ENCODE data around the gene CDH16. TPM values are rescaled to one million over a fixed set of nuclear protein-coding genes. Genes with fewer than 3 reads are reported as not detected.
"Not testable (repeated sequence)": the region's sequence is repeated elsewhere in the genome, so short reads cannot be mapped to it uniquely, and the experiment has no call there.

CDH16 gene
- total RNA-seq, 1 experiment from 2014 or later = not detected

GRCh38 chr16:66940236-66940635 is 21.6 kb upstream of the CDH16 start:
- no peak for DNase-seq
- Histone ChIP-seq H3K9me3 (replicated peaks) (no peaks in the 10 kb centered on the region), H3K27ac (no peak overlapping the region), H3K36me3 (peaks cover 6% of the 10 kb centered on the region; the same call in 1 of the 2 replicates), H3K27me3 (no peaks in the 10 kb centered on the region), H3K4me3 (no peak overlapping the region), H3K4me1 (no peaks in the 10 kb centered on the region)

- H3K27me3 ChIP-seq = no peaks in the 10 kb centered on the region
- no peaks in the 10 kb centered on the region for H3K9me3 ChIP-seq (replicated peaks)
- H3K4me3 ChIP-seq = no peak overlapping the region
- H3K4me1 ChIP-seq = no peaks in the 10 kb centered on the region
- H3K36me3 ChIP-seq = peaks cover 6% of the 10 kb centered on the region; the same call in 1 of the 2 replicates
- no peak overlapping the region for H3K27ac ChIP-seq
- no peak for DNase-seq
These were observed 20.7 kb upstream of the CDH16 start for GRCh38 chr16:66939366-66939765.

- no peak overlapping the region for H3K27ac ChIP-seq
- peaks cover 4% of the 10 kb centered on the region; the same call in 1 of the 2 replicates for H3K36me3 ChIP-seq
- no peak for DNase-seq
- no peak overlapping the region for H3K4me3 ChIP-seq
- H3K27me3 ChIP-seq = no peaks in the 10 kb centered on the region
- no peaks in the 10 kb centered on the region for H3K9me3 ChIP-seq (replicated peaks)
- peaks cover 5% of the 10 kb centered on the region for H3K4me1 ChIP-seq
These were observed 19.1 kb upstream of the CDH16 start for GRCh38 chr16:66937725-66938337.

- Histone ChIP-seq H3K27me3 (no peaks in the 10 kb centered on the region), H3K4me3 (no peak overlapping the region), H3K27ac (no peak overlapping the region), H3K36me3 (0 out of 2 replicates have a peak, but pooled peaks cover 3% of the 10 kb centered on the region), H3K4me1 (peaks cover 5% of the 10 kb centered on the region), H3K9me3 (replicated peaks) (no peaks in the 10 kb centered on the region)
- no peak for DNase-seq
These were observed 18.3 kb upstream of the CDH16 start for GRCh38 chr16:66936889-66937554.

- DNase-seq = no peak
- Histone ChIP-seq H3K9me3 (replicated peaks) (no peaks in the 10 kb centered on the region), H3K36me3 (0 out of 2 replicates have a peak, but pooled peaks cover 3% of the 10 kb centered on the region), H3K27me3 (no peaks in the 10 kb centered on the region), H3K4me3 (no peak overlapping the region), H3K27ac (no peak overlapping the region), H3K4me1 (peaks cover 5% of the 10 kb centered on the region)
These were observed 17.8 kb upstream of the CDH16 start for GRCh38 chr16:66936462-66936861.

- H3K4me1 ChIP-seq = peaks cover 5% of the 10 kb centered on the region
- peak within 1 kb of the TSS; percentile 71 for H3K27ac ChIP-seq
- no peaks in the 10 kb centered on the region for H3K9me3 ChIP-seq (replicated peaks)
- H3K36me3 ChIP-seq = 0 out of 2 replicates have a peak, but pooled peaks cover 3% of the 10 kb centered on the region
- H3K27me3 ChIP-seq = no peaks in the 10 kb centered on the region
- no peak for DNase-seq
- peak within 1 kb of the TSS; percentile 95 for H3K4me3 ChIP-seq
These were observed 16.8 kb upstream of the CDH16 start, which contains the start of gene CES2 for GRCh38 chr16:66935314-66936011. Gene CES2 (plus strand): TSS chr16:66935516. CDS start chr16:66935636, 120 bp downstream.

- not testable (repeated sequence) for H3K4me1 ChIP-seq; H3K27me3 ChIP-seq; H3K36me3 ChIP-seq; H3K9me3 ChIP-seq (replicated peaks); DNase-seq
- Histone ChIP-seq H3K4me3 (peak overlapping the region; percentile 95), H3K27ac (peak overlapping the region; percentile 71)
These were observed 16.2 kb upstream of the CDH16 start for GRCh38 chr16:66934839-66935313.

GRCh38 chr16:66934138-66934838 is 15.6 kb upstream of the CDH16 start, which contains the start of gene CIAO2B:
Gene CIAO2B (minus strand): TSS chr16:66934402. CDS start chr16:66934364, 38 bp downstream.
- Histone ChIP-seq H3K4me1 (peaks cover 5% of the 10 kb centered on the region), H3K27ac (peak within 1 kb of the TSS; percentile 71), H3K9me3 (replicated peaks) (no peaks in the 10 kb centered on the region), H3K27me3 (no peaks in the 10 kb centered on the region), H3K36me3 (0 out of 2 replicates have a peak, but pooled peaks cover 3% of the 10 kb centered on the region), H3K4me3 (peak within 1 kb of the TSS; percentile 95)
- peak; percentile 90 to 92 for DNase-seq

GRCh38 chr16:66933776-66934137 is 15.1 kb upstream of the CDH16 start:
- Histone ChIP-seq H3K4me3 (peak overlapping the region; percentile 95), H3K9me3 (replicated peaks) (no peaks in the 10 kb centered on the region), H3K27me3 (no peaks in the 10 kb centered on the region), H3K4me1 (peaks cover 5% of the 10 kb centered on the region), H3K27ac (peak overlapping the region; percentile 71), H3K36me3 (0 out of 2 replicates have a peak, but pooled peaks cover 2% of the 10 kb centered on the region)
- DNase-seq = no peak

GRCh38 chr16:66932076-66932475 is 13.4 kb upstream of the CDH16 start:
- Histone ChIP-seq H3K9me3 (replicated peaks) (no peaks in the 10 kb centered on the region), H3K27me3 (no peaks in the 10 kb centered on the region), H3K36me3 (no peaks in the 10 kb centered on the region), H3K4me3 (no peak overlapping the region), H3K27ac (no peak overlapping the region), H3K4me1 (peaks cover 21% of the 10 kb centered on the region)
- DNase-seq = no peak

- no peaks in the 10 kb centered on the region for H3K27me3 ChIP-seq
- no peak overlapping the region for H3K27ac ChIP-seq
- H3K4me3 ChIP-seq = no peak overlapping the region
- H3K36me3 ChIP-seq = no peaks in the 10 kb centered on the region
- no peaks in the 10 kb centered on the region for H3K9me3 ChIP-seq (replicated peaks)
- DNase-seq = no peak
- peaks cover 25% of the 10 kb centered on the region for H3K4me1 ChIP-seq
These were observed 13.0 kb upstream of the CDH16 start for GRCh38 chr16:66931665-66932064.

- no peak overlapping the region for H3K4me3 ChIP-seq
- no peak for DNase-seq
- peaks cover 34% of the 10 kb centered on the region for H3K4me1 ChIP-seq
- H3K9me3 ChIP-seq (replicated peaks) = no peaks in the 10 kb centered on the region
- no peaks in the 10 kb centered on the region for H3K27me3 ChIP-seq
- no peaks in the 10 kb centered on the region for H3K36me3 ChIP-seq
- H3K27ac ChIP-seq = no peak overlapping the region
These were observed 11.5 kb upstream of the CDH16 start for GRCh38 chr16:66930189-66930588.

GRCh38 chr16:66928702-66929388 is 10.2 kb upstream of the CDH16 start:
- peak; percentile 71 to 72 for DNase-seq
- Histone ChIP-seq H3K27ac (no peak overlapping the region), H3K4me1 (peaks cover 34% of the 10 kb centered on the region)

More at GRCh38 chr16:66928702-66929388, 10.2 kb upstream of the CDH16 start:
- Histone ChIP-seq H3K9me3 (replicated peaks) (no peaks in the 10 kb centered on the region), H3K27me3 (peaks cover 5% of the 10 kb centered on the region), H3K4me3 (no peak overlapping the region), H3K36me3 (no peaks in the 10 kb centered on the region)

Measured in SJCRH30 (cell line).